Endodermal cell (in vitro differentiated cells): ENCODE measurements around the gene GORAB. TPM values are rescaled to one million over a fixed set of nuclear protein-coding genes. Genes with fewer than 3 reads are reported as not detected.
A peak's percentile ranks its signal among the peaks of the same experiment; 100 is the strongest.

Experiments used
- DNase-seq: peaks from one replicate; pipeline ENCODE4 v3.0.0-alpha.2; 2017
- H3K27ac ChIP-seq: 2 replicates; pipeline ENCODE4 v1.5.1; 2013; ENCODE audit warnings: mild to moderate bottlenecking, low read depth, low read length, moderate library complexity
- H3K27me3 ChIP-seq: 2 replicates; pipeline ENCODE4 v1.6.1; 2013; ENCODE audit warnings: mild to moderate bottlenecking, low read length, moderate library complexity; ENCODE audit not compliant: insufficient read depth, control insufficient read depth, poor library complexity, severe bottlenecking
- H3K36me3 ChIP-seq: 2 replicates; pipeline ENCODE4 v1.7.0; 2013; ENCODE audit warnings: mild to moderate bottlenecking, low read length, moderate library complexity; ENCODE audit not compliant: control insufficient read depth, insufficient read depth
- H3K4me1 ChIP-seq: one replicate; pipeline ENCODE4 v1.7.0; 2013; ENCODE audit warnings: low read length; ENCODE audit not compliant: control insufficient read depth, insufficient read depth
- H3K4me3 ChIP-seq: 2 replicates; pipeline ENCODE4 v1.5.1; 2013; ENCODE audit warnings: mild to moderate bottlenecking, low read length, moderate library complexity
- H3K9ac ChIP-seq: 2 replicates; pipeline ENCODE4 v1.6.1; 2013; ENCODE audit warnings: mild to moderate bottlenecking, low read length, moderate library complexity; ENCODE audit not compliant: poor library complexity, severe bottlenecking; ENCODE audit errors: extremely low read depth
- H3K9me3 ChIP-seq: 2 replicates; pipeline ENCODE4 v1.6.1; 2013; ENCODE audit warnings: mild to moderate bottlenecking, low read length, moderate library complexity; ENCODE audit not compliant: control insufficient read depth
- H3K27ac Mint-ChIP-seq: 2 replicates; pipeline ENCODE4 v1.8.0; 2020; ENCODE audit warnings: mixed read lengths
- H3K27me3 Mint-ChIP-seq: 2 replicates; pipeline ENCODE4 v1.8.0; 2021; ENCODE audit warnings: mild to moderate bottlenecking, mixed read lengths; ENCODE audit not compliant: insufficient read depth
- H3K36me3 Mint-ChIP-seq: 2 replicates; pipeline ENCODE4 v1.8.0; 2020; ENCODE audit warnings: low read depth, mixed read lengths
- H3K4me1 Mint-ChIP-seq: 2 replicates; pipeline ENCODE4 v1.8.0; 2020; ENCODE audit warnings: mixed read lengths
- H3K4me3 Mint-ChIP-seq: 2 replicates; pipeline ENCODE4 v1.8.0; 2020; ENCODE audit warnings: mild to moderate bottlenecking, moderate library complexity, mixed read lengths
- H3K9me3 Mint-ChIP-seq: 2 replicates; pipeline ENCODE4 v1.8.0; 2020; ENCODE audit warnings: mild to moderate bottlenecking, mixed read lengths
- WGBS, 2 experiments: methylation state at CpG; one replicate each; pipeline versions ENCODE4 v1.1.5 to v1.1.7; 2013; ENCODE audit warnings: missing lambda C conversion rate in 2 of 2, mixed read lengths in 1 of 2; ENCODE audit not compliant: insufficient coverage in 1 of 2, insufficient read length in 1 of 2; 5-methylcytosine and 5-hydroxymethylcytosine counted together
- total RNA-seq, 2 donors: library from RNA; stranded (reverse); fragmentation: NEBNext Ultra II Directional in 1 of 2; extraction: Animal tissue kit (Norgen Biotek cat#: 25700) in 1 of 2; gene quantifications; 2 replicates in 1 of 2; 3 replicates in 1 of 2; pipeline ENCODE4 v1.2.1, GENCODE V29; 2021
- TF ChIP-seq, protein P1 (sequence below): fragments of 200-600 bp; sonication (generic); conservative IDR thresholded peaks from 2 replicates; pipeline ENCODE4 v1.5.0; 2021; ENCODE audit warnings: antibody characterized with exemption, mild to moderate bottlenecking

The GORAB gene
- total RNA-seq, 2 donors from 2014 or later, result 10.0 to 15.9 TPM

DNA sequence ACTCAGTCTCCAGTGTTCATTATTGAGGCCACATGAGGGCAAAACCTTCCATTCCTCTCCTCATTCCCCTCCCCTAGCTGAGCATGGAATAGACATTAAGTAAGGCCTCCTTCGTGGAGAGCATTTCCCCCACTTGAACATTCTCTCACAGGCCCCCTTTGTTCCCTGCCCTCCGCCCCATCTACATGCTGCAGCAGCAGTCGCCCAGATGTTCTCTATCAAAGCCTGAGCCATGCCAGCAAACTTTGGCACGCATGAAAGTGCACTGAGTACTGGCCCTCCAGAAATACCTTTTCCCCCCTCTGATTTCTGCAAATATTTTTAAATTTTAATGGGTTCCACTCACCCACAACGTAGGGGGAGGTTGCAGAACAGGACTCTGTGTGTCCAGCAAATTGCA lies 20.9 kb upstream of the GORAB start:
- Mint-ChIP-seq H3K4me3 (no peak overlapping the region), H3K27ac (peak overlapping the region; percentile 15), H3K4me1 (no peaks in the 10 kb centered on the region), H3K9me3 (no peaks in the 10 kb centered on the region), H3K27me3 (no peaks in the 10 kb centered on the region), H3K36me3 (no peaks in the 10 kb centered on the region)
- no peaks in the 10 kb centered on the region for H3K4me1 ChIP-seq
- H3K27me3 ChIP-seq, result no peaks in the 10 kb centered on the region
- no peaks in the 10 kb centered on the region for H3K36me3 ChIP-seq
- no peaks in the 10 kb centered on the region for H3K9me3 ChIP-seq
- DNase-seq, result no peak
- no peak overlapping the region for H3K27ac ChIP-seq
- TF ChIP-seq, protein P1, sequence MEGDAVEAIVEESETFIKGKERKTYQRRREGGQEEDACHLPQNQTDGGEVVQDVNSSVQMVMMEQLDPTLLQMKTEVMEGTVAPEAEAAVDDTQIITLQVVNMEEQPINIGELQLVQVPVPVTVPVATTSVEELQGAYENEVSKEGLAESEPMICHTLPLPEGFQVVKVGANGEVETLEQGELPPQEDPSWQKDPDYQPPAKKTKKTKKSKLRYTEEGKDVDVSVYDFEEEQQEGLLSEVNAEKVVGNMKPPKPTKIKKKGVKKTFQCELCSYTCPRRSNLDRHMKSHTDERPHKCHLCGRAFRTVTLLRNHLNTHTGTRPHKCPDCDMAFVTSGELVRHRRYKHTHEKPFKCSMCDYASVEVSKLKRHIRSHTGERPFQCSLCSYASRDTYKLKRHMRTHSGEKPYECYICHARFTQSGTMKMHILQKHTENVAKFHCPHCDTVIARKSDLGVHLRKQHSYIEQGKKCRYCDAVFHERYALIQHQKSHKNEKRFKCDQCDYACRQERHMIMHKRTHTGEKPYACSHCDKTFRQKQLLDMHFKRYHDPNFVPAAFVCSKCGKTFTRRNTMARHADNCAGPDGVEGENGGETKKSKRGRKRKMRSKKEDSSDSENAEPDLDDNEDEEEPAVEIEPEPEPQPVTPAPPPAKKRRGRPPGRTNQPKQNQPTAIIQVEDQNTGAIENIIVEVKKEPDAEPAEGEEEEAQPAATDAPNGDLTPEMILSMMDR, result no peak
- WGBS, 2 experiments, result 66 to 69% methylated on average over 5 of the region's 5 CpGs
- no peak overlapping the region for H3K9ac ChIP-seq
- no peak overlapping the region for H3K4me3 ChIP-seq

DNA sequence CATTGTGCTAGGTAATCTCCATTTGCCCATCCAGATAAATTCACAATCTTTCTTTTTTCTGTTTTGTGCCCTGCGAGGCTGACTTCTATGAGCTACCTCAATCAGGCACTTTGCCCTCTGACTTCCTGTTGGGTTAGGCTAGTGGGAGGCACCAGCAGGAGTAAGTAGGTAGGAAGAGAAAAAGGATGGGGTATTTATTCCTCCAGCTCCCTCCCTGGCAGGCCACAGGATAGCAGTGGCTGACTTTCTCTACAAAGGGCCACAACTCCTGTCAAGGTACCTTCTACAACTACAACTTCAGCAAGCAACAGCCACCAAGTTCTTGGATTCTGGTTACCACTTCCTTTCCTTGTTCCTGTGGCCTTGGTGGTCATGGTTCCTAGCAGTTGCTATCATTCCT lies 18.8 kb upstream of the GORAB start:
- DNase-seq, result peak; percentile 68

DNA sequence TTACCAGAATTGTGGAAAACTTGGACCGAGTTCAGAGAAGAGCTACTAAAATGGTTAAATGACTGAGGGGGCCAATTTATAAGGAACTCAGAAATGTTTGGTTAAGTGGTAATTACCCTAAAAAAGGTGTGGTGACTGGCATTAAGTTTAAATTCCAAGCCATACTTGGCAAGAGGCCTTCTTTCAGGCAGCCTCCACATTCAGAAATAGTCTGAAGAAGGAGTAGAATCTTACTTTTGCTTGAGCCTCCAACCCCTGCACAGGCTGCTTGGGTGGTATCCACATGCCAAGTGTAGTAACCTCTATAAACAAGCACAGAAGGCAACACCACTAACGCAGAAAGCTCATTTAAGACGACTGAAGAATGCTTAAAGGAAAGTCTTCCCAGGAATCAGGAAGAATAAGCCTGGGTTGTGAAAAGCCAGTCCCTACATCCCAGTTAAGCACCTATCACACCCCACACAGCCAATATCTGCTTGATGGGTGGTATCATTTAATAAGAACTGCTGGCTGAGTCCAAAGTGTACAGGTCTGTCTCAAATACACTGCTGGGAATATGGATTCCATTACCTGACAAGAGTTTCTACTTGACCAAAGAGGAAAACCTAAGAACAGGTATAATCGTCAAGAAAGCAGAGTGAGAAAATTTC lies 13.7 kb upstream of the GORAB start:
- no peaks in the 10 kb centered on the region for H3K4me1 Mint-ChIP-seq
- Histone ChIP-seq H3K36me3 (no peaks in the 10 kb centered on the region), H3K9me3 (no peaks in the 10 kb centered on the region), H3K27ac (no peak overlapping the region), H3K9ac (no peak overlapping the region), H3K4me3 (no peak overlapping the region), H3K4me1 (no peaks in the 10 kb centered on the region), H3K27me3 (no peaks in the 10 kb centered on the region)
- no peaks in the 10 kb centered on the region for H3K36me3 Mint-ChIP-seq
- no peak overlapping the region for H3K4me3 Mint-ChIP-seq
- no peaks in the 10 kb centered on the region for H3K9me3 Mint-ChIP-seq
- no peaks in the 10 kb centered on the region for H3K27me3 Mint-ChIP-seq
- H3K27ac Mint-ChIP-seq, result no peak overlapping the region
- 80 to 86% methylated on average over 1 to 4 of the region's 4 CpGs for WGBS, 2 experiments
- TF ChIP-seq, protein P1, result no peak
- DNase-seq, result no peak

More for the DNA sequence above, 18.8 kb upstream of the GORAB start:
- H3K36me3 Mint-ChIP-seq, result no peaks in the 10 kb centered on the region
- Histone ChIP-seq H3K9ac (no peak overlapping the region), H3K4me1 (no peaks in the 10 kb centered on the region), H3K36me3 (no peaks in the 10 kb centered on the region), H3K27ac (no peak overlapping the region), H3K4me3 (no peak overlapping the region), H3K9me3 (no peaks in the 10 kb centered on the region), H3K27me3 (no peaks in the 10 kb centered on the region)
- TF ChIP-seq, protein P1, result peak; percentile 42
- H3K4me1 Mint-ChIP-seq, result no peaks in the 10 kb centered on the region
- 100% methylated on average over 1 of the region's 1 CpG; no CpG with 5 or more reads in 1 of the 2 experiments for WGBS, 2 experiments
- H3K4me3 Mint-ChIP-seq, result no peak overlapping the region
- no peak overlapping the region for H3K27ac Mint-ChIP-seq
- H3K9me3 Mint-ChIP-seq, result no peaks in the 10 kb centered on the region
- H3K27me3 Mint-ChIP-seq, result no peaks in the 10 kb centered on the region
